DMS 273 treated with DMSO at 0.1 percent for 48 hours (cell line): ENCODE data around the gene RASSF1.

ENCODE experiments used
- DNase-seq: peaks from one replicate; lab custom pipeline; 2025; lab: John Stamatoyannopoulos, UW

RASSF1 gene

GRCh38 chr3:50342813-50343633, 2.4 kb upstream of the RASSF1 start:
- no peak for DNase-seq

DNA sequence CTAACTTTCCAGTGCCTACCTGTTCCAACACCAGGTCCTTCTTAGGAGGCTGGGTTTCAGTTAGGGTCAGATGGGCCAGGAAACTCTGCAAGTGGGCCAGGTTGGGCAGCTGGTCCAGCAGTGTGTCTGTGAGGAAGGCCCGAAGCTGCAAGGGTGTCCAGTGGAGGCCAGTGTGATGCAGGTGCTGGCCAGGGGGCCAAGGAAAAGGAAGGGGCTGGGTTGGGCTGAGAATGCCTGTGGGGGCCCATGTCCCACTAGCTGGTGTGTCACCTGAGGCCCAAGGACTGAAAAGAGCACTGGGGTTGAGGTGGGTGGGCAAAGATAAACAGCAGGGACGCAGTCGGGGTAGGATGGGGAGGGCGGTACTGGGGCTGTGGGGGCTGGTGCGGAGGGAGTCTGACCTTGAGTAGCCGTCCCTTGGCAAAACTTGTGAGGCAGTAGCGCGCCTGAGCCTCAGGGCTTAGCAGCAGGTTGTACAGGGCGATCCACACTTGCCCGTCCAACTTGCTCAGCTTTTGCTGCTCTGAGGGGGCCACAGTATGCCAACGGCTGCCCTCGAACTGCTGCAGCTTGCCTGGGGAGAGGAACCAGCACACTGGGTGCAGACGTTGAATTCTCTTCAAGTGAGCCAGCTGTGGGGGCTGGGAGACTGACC, 1.5 kb upstream of the RASSF1 start:
- DNase-seq, result no peak

DNA sequence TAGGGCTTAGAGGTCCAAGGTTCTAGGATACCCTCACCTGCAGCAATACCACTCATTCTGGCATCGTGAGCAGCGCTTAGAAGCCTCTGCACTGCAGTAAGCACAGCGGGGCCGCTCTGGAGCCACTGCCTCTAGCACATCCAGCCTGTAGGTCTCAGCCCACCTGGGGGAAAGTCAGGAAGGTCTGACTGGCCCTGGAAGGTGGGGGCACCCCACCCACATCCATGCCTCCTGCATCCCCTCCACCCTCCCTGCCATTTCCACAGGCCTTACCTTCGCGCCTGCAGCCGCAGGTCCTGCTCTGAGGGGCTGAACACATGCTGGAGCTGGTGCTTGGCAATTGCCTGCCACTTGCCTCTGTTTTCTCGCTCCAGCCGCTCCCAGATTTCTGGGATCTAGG, 901 bp upstream of the RASSF1 start:
- DNase-seq, result no peak

- no peak for DNase-seq
Measured at GRCh38 chr3:50340147-50340447, 539 bp downstream of the RASSF1 start.

- DNase-seq, result no peak
Measured at GRCh38 chr3:50339485-50340146, 1.0 kb downstream of the RASSF1 start.

GRCh38 chr3:50338965-50339364, 1.7 kb downstream of the RASSF1 start:
- no peak for DNase-seq

- DNase-seq, result peak; percentile 90
Measured at GRCh38 chr3:50337175-50337861, 3.3 kb downstream of the RASSF1 start.

DNA sequence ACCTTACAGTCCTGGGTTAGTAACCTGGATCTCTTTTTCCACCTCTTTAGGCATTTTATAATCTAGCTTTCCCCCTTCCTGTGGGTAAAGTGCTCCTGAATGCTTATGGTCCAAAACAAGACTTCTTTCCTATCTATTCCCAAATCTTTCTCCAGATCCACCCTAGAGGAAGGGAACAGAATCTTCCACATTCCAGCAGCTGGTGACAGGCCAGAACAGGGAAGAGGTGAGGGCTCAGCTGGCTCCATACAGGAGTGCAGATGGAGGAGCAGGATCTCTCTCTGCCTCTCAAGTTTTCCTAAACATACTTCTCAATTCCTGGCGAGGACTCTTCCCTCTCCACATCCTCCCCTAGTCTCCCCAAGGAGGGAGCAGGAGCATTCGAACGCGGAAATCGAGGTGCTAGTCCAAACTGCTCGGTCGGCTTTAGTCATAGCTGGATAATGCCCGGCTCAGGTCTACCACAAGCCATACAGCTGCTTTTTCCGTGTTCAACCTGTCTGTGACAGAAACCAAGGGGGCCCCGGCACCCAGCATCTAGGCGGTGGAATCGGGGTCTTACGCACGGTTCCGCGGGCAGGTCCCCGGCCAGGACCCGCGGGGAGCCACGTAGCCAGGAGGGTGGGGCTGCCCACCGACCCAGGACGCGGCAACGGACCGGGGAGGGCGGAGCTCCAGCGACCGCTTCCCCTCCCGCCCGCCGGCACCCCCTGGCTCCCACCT, 4.0 kb downstream of the RASSF1 start:
- DNase-seq, result no peak

DNA sequence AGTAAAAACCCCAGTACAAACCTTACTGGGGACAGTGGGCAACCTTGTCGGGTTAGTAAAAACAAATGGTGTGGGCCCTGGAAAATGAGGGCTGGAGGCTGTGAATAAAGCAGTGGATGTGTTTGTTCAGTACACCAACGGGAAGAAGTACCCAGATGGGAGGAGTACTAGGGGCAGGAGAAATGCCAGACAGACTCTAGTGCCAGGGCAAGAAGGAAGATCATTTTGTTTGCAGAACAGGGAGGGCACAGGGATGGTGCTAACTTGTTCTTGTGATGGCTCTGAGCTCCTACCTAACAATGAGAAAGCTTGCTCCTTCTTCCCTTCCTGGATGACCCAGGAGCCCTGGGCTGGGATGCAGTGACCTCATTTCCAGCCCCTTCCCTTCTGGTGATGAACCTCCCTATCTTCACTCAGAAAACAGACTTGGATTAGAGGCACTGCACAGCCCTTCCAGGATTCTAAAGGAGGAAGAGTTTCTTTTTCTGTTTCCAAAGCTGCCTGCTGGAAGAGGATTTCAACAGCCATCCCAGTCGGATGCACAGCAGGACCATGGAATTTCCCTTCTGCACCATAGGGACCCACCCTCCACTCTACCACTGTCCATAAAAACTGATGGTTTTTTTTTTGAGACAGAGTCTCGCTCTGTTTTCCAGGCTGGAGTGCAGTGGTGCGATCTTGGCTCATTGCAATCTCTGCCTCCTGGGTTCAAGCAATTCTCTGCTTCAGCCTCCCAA, 6.1 kb downstream of the RASSF1 start:
- DNase-seq, result no peak

- DNase-seq, result no peak
Measured at GRCh38 chr3:50333744-50334328, 6.8 kb downstream of the RASSF1 start.

DNA sequence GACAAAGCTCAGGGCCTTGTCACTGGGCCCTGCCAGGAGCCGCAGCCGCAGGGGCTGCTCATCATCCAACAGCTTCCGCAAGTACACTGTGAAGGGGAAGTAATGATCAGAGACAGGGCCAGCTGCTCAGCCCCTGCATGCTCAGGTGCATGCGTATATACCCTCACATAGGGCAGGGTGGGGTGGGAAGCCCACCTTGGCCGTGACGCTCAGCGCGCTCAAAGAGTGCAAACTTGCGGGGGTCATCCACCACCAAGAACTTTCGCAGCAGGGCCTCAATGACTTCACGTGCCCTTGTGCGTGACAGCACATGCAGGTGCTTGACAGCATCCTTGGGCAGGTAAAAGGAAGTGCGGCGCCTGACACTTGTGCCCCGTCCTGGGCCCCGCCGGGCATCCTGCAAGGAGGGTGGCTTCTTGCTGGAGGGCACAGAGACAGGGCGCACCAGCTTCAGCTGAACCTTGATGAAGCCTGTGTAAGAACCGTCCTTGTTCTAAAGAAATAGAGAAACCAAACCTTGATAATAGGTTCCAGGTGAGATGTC, 9.2 kb downstream of the RASSF1 start:
- no peak for DNase-seq

DNA sequence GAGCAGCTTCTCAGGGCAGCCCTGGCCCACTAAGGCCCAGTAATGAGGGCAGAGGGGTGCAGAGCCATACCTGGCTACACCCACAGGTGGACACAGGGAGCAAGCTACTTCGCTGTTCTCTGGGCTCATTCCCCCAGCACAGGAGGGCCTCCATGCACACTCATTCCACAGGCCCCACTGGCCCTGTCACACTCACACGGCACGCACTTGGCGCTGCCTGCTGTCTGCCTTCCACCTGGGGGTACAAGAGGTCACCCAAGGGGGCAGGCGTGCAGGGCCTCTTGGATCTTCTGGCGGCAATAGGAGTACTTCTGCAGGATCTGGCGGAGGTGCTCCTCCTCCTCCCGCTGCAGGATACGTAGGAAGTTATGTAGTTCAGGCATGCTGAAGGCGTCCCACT, 10.3 kb downstream of the RASSF1 start:
- no peak for DNase-seq

GRCh38 chr3:50327943-50328691, 12.5 kb downstream of the RASSF1 start, which contains the start of gene TUSC2:
Gene TUSC2, minus strand, starts transcription at chr3:50328223. Its CDS starts 124 bp downstream, at chr3:50328099.
- DNase-seq, result peak; percentile 74

GRCh38 chr3:50327129-50327528, 13.5 kb downstream of the RASSF1 start:
- no peak for DNase-seq

- DNase-seq, result no peak
Measured at GRCh38 chr3:50326182-50326541, 14.5 kb downstream of the RASSF1 start.

DNA sequence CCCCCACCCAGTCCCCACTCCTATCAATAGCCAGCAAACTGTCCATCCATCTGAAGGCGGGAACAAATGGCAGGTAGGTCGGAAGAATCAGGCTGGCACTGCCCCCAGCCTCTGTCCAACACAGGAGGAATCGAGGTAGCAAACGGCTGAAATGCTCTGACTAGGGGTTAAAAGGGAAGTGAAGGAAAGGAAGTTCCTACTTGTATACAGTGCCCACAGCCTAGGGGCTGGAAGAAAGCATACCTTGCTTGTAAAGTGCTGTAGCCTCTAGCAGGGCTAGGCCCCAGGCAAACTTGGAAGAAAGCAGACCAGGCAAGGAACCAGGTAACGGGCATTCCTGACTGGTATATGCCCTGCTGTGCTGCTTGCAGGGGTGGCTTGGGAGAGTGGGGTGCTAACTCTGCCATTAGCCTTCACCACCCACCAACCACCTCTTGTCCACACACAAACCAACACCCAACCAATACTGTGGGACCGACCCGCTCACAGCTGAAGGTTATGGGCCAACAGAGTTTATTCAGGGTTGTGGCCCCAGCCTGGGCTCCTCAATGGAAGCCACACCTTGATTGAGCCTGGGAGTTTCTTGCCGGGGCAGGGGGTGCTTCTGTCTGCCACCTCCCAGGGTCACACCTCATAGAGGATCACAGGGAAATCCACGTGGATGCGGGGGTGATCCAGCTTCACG, 15.0 kb downstream of the RASSF1 start:
- no peak for DNase-seq

DNA sequence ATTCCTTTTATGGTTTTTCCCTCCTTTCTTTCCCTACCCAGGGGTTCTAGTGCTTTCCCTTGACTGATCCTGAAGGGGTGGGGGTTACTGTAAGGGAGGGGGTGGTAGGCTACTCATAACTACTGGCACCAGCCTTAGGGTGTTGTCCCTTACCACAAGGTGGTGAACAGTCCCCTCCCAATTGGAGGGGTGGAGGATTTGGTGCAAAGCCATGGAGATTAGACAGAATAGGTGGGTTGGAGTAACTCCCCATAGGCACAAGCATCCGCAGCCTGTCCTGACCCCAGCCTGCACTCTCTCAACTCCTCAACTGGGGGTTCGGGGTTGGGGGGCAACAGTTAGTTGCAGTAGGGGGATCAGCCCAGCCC, 15.5 kb downstream of the RASSF1 start:
- DNase-seq, result no peak

GRCh38 chr3:50324351-50325112, 16.1 kb downstream of the RASSF1 start:
- no peak for DNase-seq
